Neural cell (in vitro differentiated cells): Measurements from ENCODE around the gene ANKDD1B. TPM values are rescaled to one million over a fixed set of nuclear protein-coding genes. Genes with fewer than 3 reads are reported as not detected.
"Not testable (repeated sequence)": the region's sequence is repeated elsewhere in the genome, so short reads cannot be mapped to it uniquely, and the experiment has no call there.

Experiments
- H2AFZ ChIP-seq: fragments of 200-600, 300-800 bp; sonication (generic), shearing (Covaris generic); 2 replicates; pipeline ENCODE4 v1.6.0; 2014; ENCODE audit warnings: low read depth, mild to moderate bottlenecking, antibody characterized with exemption, low read length, moderate library complexity
- H3F3A ChIP-seq: fragments of 200-600 bp; shearing (Covaris generic); 2 replicates; pipeline ENCODE4 v1.6.1; 2016; ENCODE audit warnings: mild to moderate bottlenecking, moderate library complexity, mixed read lengths, antibody characterized with exemption, low read length; ENCODE audit not compliant: insufficient read depth, poor library complexity, severe bottlenecking
- H3K27ac ChIP-seq: fragments of 200-600, 300-800 bp; sonication (generic), shearing (Covaris generic); 2 replicates; pipeline ENCODE4 v1.5.1; 2014; ENCODE audit warnings: mild to moderate bottlenecking, low read length, moderate library complexity
- H3K27me3 ChIP-seq: fragments of 300-800, 200-600 bp; sonication (generic), shearing (Covaris generic); 2 replicates; pipeline ENCODE4 v1.6.0; 2014; ENCODE audit warnings: mild to moderate bottlenecking, low read depth, low read length, moderate library complexity; ENCODE audit not compliant: insufficient read depth
- H3K36me3 ChIP-seq: fragments of 300-800, 200-600 bp; sonication (generic), shearing (Covaris generic); 2 replicates; pipeline ENCODE4 v1.5.1; 2014; ENCODE audit warnings: mild to moderate bottlenecking, antibody characterized with exemption, low read length, moderate library complexity; ENCODE audit not compliant: insufficient read depth
- H3K4me2 ChIP-seq: fragments of 300-800, 200-600 bp; sonication (generic), shearing (Covaris generic); 2 replicates; pipeline ENCODE4 v1.6.0; 2014; ENCODE audit warnings: mild to moderate bottlenecking, low read length
- H3K4me3 ChIP-seq: fragments of 300-800, 200-600 bp; sonication (generic), shearing (Covaris generic); 2 replicates; pipeline ENCODE4 v1.5.1; 2014; ENCODE audit warnings: mild to moderate bottlenecking, low read length, moderate library complexity
- H3K79me2 ChIP-seq: fragments of 200-600 bp; shearing (Covaris generic); replicated peaks from 2 replicates; pipeline ENCODE4 v1.6.0; 2014; ENCODE audit warnings: mild to moderate bottlenecking, low read length, moderate library complexity; ENCODE audit not compliant: insufficient read depth
- H3K9ac ChIP-seq: fragments of 300-800, 200-600 bp; sonication (generic), shearing (Covaris generic); 2 replicates; pipeline ENCODE4 v1.6.1; 2016; ENCODE audit warnings: mild to moderate bottlenecking, low read length, mixed read lengths
- H3K9me2 ChIP-seq: fragments of 200-600 bp; shearing (Covaris generic); 2 replicates; pipeline ENCODE4 v1.6.1; 2016; ENCODE audit warnings: mild to moderate bottlenecking, low read length, mixed read lengths; ENCODE audit not compliant: insufficient read depth
- H3K9me3 ChIP-seq: fragments of 200-600, 300-800 bp; sonication (generic), shearing (Covaris generic); 2 replicates; pipeline ENCODE4 v1.6.1; 2016; ENCODE audit warnings: mild to moderate bottlenecking, mixed run types, low read length, moderate library complexity, mixed read lengths
- H4K20me1 ChIP-seq: fragments of 200-600 bp; shearing (Covaris generic); 2 replicates; pipeline ENCODE4 v1.6.1; 2016; ENCODE audit warnings: mild to moderate bottlenecking, mixed run types; ENCODE audit not compliant: insufficient read depth
- CTCF ChIP-seq: fragments of 450-650 bp; IDR thresholded peaks from 2 replicates; pipeline ENCODE4 v1.5.1; 2014; ENCODE audit warnings: antibody characterized with exemption, mild to moderate bottlenecking, moderate library complexity; ENCODE audit not compliant: poor library complexity, severe bottlenecking
- EP300 ChIP-seq: fragments of 450-650 bp; conservative IDR thresholded peaks from 2 replicates; pipeline ENCODE4 v1.6.1; 2014; ENCODE audit warnings: antibody characterized with exemption, mild to moderate bottlenecking, moderate library complexity; ENCODE audit not compliant: poor library complexity, severe bottlenecking
- EZH2 ChIP-seq: fragments of 200-600, 300-800 bp; shearing (Covaris generic), sonication (generic); IDR thresholded peaks from 2 replicates; pipeline ENCODE4 v1.6.1; 2014; ENCODE audit warnings: antibody characterized with exemption, low read length, borderline replicate concordance, mild to moderate bottlenecking; ENCODE audit not compliant: insufficient read depth, poor library complexity, severe bottlenecking
- MXI1 ChIP-seq: fragments of 450-650 bp; conservative IDR thresholded peaks from 2 replicates; pipeline ENCODE4 v1.6.1; 2014; ENCODE audit warnings: antibody characterized with exemption, mild to moderate bottlenecking; ENCODE audit not compliant: poor library complexity, severe bottlenecking
- POLR2AphosphoS5 ChIP-seq: IDR thresholded peaks from 2 replicates; pipeline ENCODE4 v1.6.1; 2012
- RAD21 ChIP-seq: fragments of 450-650 bp; conservative IDR thresholded peaks from 2 replicates; pipeline ENCODE4 v1.6.1; 2014; ENCODE audit warnings: antibody characterized with exemption, mild to moderate bottlenecking, moderate library complexity
- REST ChIP-seq: IDR thresholded peaks from 2 replicates; pipeline ENCODE4 v1.6.1; 2012; ENCODE audit warnings: borderline replicate concordance
- SMC3 ChIP-seq: fragments of 450-650 bp; conservative IDR thresholded peaks from 2 replicates; pipeline ENCODE4 v1.6.1; 2014; ENCODE audit warnings: antibody characterized with exemption, mild to moderate bottlenecking, moderate library complexity; ENCODE audit not compliant: poor library complexity
- TAF1 ChIP-seq: IDR thresholded peaks from 2 replicates; pipeline ENCODE4 v1.6.1; 2012; ENCODE audit warnings: low read depth
- polyA plus RNA-seq: library from polyadenylated mRNA; depleted of rRNA; stranded (reverse); fragments of >200 nt; gene quantifications from 2 replicates; pipeline ENCODE4 v1.2.3, GENCODE V29; 2014

Gene ANKDD1B
- polyA plus RNA-seq, 1 donor from 2014 or later, result 0.37 TPM

DNA sequence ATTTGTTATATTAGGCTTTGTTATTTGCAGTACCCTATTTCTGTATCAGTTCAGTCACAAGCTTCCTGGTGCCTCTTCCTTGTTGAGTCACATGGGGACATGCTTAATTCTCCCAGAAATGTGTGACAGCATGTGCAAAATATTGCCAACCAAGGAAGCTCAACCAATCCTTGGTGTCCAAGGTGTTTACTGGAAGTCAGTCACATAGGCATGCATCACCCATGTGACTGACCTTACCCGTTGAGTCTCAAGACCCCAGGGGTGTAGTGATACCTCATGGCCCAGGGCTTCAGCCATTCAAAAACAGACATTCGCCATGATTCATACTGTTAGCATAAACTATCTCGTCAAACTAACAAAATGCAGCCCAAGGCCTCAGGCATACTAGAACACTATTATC lies 9.3 kb upstream of the ANKDD1B start:
- H3K9me2 ChIP-seq, result no peaks in the 10 kb centered on the region
- H3K27me3 ChIP-seq, result no peaks in the 10 kb centered on the region
- peaks cover 5% of the 10 kb centered on the region for H3K36me3 ChIP-seq
- no peak for TF ChIP-seq RAD21
- no peaks in the 10 kb centered on the region for H3F3A ChIP-seq
- H3K79me2 ChIP-seq, result no peaks in the 10 kb centered on the region
- H4K20me1 ChIP-seq, result no peaks in the 10 kb centered on the region
- H3K4me3 ChIP-seq, result no peak overlapping the region
- H2AFZ ChIP-seq, result no peak overlapping the region
- no peak overlapping the region for H3K9ac ChIP-seq
- H3K9me3 ChIP-seq, result no peaks in the 10 kb centered on the region
- no peak overlapping the region for H3K4me2 ChIP-seq
- H3K27ac ChIP-seq, result no peak overlapping the region

- peaks cover 5% of the 10 kb centered on the region for H3K36me3 ChIP-seq
- no peak overlapping the region for H3K9ac ChIP-seq
- H2AFZ ChIP-seq, result no peak overlapping the region
- no peaks in the 10 kb centered on the region for H3F3A ChIP-seq
- no peaks in the 10 kb centered on the region for H3K9me2 ChIP-seq
- no peaks in the 10 kb centered on the region for H3K79me2 ChIP-seq
- H3K4me3 ChIP-seq, result no peak overlapping the region
- H4K20me1 ChIP-seq, result no peaks in the 10 kb centered on the region
- no peaks in the 10 kb centered on the region for H3K9me3 ChIP-seq
- H3K4me2 ChIP-seq, result no peak overlapping the region
- no peak overlapping the region for H3K27ac ChIP-seq
- TF ChIP-seq EZH2, result no peak
- no peak for TF ChIP-seq POLR2AphosphoS5
- no peak for TF ChIP-seq SMC3
- no peak for TF ChIP-seq EP300
- no peak for TF ChIP-seq RAD21
- TF ChIP-seq REST, result no peak
- TF ChIP-seq TAF1, result no peak
- no peak for TF ChIP-seq MXI1
- no peak for TF ChIP-seq CTCF
- H3K27me3 ChIP-seq, result no peaks in the 10 kb centered on the region
Observed at GRCh38 chr5:75603371-75603770, 7.9 kb upstream of the ANKDD1B start.

- Histone ChIP-seq H3K27me3 (no peaks in the 10 kb centered on the region), H3K9me3 (no peaks in the 10 kb centered on the region), H3K4me3 (no peak overlapping the region), H3K79me2 (no peaks in the 10 kb centered on the region), H4K20me1 (no peaks in the 10 kb centered on the region), H3K9me2 (no peaks in the 10 kb centered on the region), H3K27ac (no peak overlapping the region), H3K4me2 (no peak overlapping the region), H2AFZ (no peak overlapping the region), H3F3A (no peaks in the 10 kb centered on the region), H3K9ac (no peak overlapping the region), H3K36me3 (peaks cover 5% of the 10 kb centered on the region)
- no peak for TF ChIP-seq RAD21
- no peak for TF ChIP-seq CTCF
- TF ChIP-seq MXI1, result no peak
Observed at GRCh38 chr5:75603821-75604220, 7.4 kb upstream of the ANKDD1B start.

DNA sequence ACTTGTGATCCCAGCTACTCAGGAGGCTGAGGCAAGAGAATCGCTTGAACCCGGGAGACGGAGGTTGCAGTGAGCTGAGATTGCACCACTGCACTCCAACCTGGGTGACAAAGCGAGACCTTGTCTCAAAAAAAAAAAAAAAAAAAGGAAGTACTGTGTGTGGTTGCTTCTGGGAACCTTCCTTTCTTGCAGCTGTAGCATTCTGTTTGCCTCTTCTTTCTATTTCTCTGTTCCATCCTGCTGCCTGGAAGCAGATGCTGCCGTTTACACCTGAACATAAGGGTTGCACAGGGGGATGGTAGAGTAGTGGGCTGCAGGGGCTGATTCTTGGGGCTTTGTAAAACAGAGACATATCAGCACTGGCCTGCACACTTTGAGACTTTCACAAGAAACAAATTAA lies 3.9 kb upstream of the ANKDD1B start:
- H4K20me1 ChIP-seq, H3K4me2 ChIP-seq, H3K4me3 ChIP-seq, H3K9ac ChIP-seq, H2AFZ ChIP-seq, H3F3A ChIP-seq, H3K9me2 ChIP-seq, H3K27ac ChIP-seq, H3K79me2 ChIP-seq, H3K9me3 ChIP-seq, H3K36me3 ChIP-seq: not testable (repeated sequence)
- peaks cover 11% of the 10 kb centered on the region for H3K27me3 ChIP-seq
